Vagina (tissue), 2 donors: Measurements from ENCODE around the gene PRRG2.

Source experiments
- CTCF ChIP-seq, 3 experiments: fragments of 450-650 bp in 2 of 3; fragments of 200-600 bp in 1 of 3; sonication (generic) in 1 of 3; IDR thresholded peaks; one replicate each; pipeline ENCODE4 v1.5.1; 2017 to 2019; ENCODE audit warnings: antibody characterized with exemption in 3 of 3, mild to moderate bottlenecking in 2 of 3, moderate library complexity in 2 of 3
- POLR2A ChIP-seq, 2 donors: fragments of 450-650 bp; IDR thresholded peaks; one replicate each; pipeline ENCODE4 v1.6.1; 2017; ENCODE audit warnings: antibody characterized with exemption in 2 of 2, mild to moderate bottlenecking in 2 of 2, moderate library complexity in 2 of 2
- POLR2AphosphoS5 ChIP-seq, 2 donors: sonication (generic); formaldehyde crosslinking; IDR thresholded peaks; one replicate each; pipeline ENCODE4 v1.9.0; 2017; ENCODE audit warnings: antibody characterized with exemption in 2 of 2, mild to moderate bottlenecking in 2 of 2, low read depth in 1 of 2; ENCODE audit not compliant: insufficient read depth in 1 of 2

DNA sequence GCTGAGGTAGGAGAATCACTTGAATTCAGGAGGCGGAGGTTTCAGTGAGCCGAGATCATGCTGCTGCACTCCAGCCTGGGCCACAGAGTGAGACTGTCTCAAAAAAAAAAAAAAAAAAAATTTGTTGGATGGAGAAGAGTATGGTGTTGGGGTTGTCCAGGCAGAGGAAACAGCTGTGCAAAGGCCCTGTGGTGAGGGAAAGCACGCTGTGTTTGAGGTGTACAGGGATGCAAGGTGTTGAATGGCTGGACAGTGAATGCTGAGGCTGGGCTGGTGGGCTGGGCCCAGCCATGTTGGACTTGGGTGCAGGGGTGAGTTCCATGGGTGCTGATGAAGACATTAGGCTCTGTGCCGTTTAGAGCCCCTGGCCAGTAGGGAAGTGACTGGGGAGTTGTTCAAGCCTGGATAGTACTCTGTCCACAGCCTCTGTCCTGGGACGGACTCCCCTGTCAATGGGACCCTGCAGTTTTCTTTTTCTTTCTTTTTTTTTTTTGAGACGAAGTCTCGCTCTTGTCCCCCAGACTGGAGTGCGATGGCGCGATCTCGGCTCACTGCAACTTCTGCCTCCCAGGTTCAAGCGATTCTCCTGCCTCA, 28.5 kb downstream of the PRRG2 start:
- TF ChIP-seq CTCF (IDR thresholded peaks at IDR 0.05) (no peak), POLR2A (IDR thresholded peaks at IDR 0.05) (no peak), POLR2AphosphoS5 (IDR thresholded peaks at IDR 0.05; ENCODE audit: insufficient read depth in 1 of 2, low read depth in 1 of 2) (no peak)
